GM20431 (cell line): ENCODE measurements around the gene LEO1.
"Not testable (repeated sequence)": the region's sequence is repeated elsewhere in the genome, so short reads cannot be mapped to it uniquely, and the experiment has no call there.

Source experiments
- in situ Hi-C: fragments of 300-500 bp; cut with MseI, MboI; formaldehyde crosslinking; loops from one replicate; pipeline ENCODE4 v1.15.0; 2020; ENCODE audit warnings: low sequenced_read_pairs; ENCODE audit not compliant: unreplicated experiment

The LEO1 gene

DNA sequence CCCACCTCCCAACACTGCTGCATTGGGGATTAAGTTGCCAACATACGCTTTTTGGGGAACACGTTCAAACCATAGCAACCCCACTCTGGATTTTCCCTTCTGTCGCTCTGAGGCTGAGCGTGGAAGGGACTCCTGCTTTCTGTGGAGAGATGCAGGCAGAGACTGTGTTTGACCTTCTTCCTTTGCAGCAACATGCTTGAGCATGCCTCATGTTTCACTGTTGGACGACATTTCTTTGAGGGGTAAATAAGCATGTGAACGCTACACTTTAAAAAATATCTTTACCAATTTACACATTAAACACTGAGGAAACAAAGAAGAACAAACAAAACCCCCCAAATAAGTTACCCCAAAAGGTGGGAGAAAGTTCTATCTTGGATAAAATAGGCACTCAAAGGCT is 33.2 kb upstream of the LEO1 start:
- in situ Hi-C loops = no loop called here

DNA sequence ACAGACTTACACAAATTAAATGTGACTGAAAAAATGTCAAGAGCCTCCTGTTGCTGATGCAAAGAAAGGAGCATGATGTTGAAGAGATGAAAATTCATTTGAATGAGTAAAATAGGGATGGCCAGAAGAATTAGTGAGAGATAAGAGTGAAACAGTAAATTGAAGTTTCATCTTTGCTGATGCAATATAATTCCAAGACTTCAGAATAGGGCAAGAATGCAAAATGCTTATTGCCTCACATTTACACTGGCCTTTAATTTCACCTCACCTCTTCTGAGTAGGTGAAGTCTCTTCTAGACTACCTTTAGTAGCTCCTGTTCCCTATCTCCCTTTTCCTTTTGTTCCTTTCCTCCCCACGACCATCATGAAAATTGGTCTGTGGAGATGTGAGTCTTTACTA is 32.1 kb upstream of the LEO1 start:
- in situ Hi-C loops = no loop called here

DNA sequence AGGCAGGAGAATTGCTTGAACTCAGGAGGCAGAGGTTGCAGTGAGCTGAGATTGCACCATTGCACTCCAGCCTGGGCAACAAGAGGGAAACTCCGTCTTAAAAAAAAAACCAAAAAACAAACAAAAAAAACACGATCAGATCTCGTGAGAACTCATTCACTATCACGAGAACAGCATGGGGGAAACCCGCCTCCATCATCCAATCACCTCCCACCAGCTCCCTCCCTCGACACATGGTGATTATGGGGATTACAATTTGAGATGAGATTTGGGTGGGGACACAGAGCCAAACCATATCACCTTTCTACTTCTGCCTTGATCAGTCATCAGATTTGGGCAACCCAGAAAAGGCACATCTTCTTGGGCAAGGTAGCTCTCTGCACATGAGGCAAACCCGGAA is 31.5 kb upstream of the LEO1 start:
- in situ Hi-C loops = not testable (repeated sequence)

GRCh38 chr15:52002351-52002750 is 30.8 kb upstream of the LEO1 start:
- in situ Hi-C loops = no loop called here

DNA sequence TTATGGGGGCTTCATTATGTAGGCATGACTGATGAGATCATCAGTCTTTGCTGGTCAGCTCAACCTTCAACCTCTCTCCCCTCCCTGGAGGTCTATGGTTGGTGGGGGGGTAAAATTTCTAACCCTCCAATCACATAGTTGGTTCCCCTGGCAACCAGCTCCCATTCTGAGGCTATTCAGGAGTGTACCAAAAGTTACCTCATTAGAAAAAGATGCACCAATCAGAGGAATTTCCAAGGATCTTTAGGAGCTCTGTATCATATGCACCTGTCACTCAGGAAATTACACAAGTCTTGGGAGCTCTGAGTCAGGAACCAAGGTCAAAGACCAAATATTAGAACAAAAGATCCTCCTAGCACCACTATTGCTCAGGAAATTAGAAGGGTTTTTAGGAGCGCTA is 21.4 kb upstream of the LEO1 start:
- in situ Hi-C loops = loop anchor here (25.0 kb wide), 1 partner anchor 144 kb away; no protein-coding TSS in a partner anchor

GRCh38 chr15:51991141-51991540 is 19.6 kb upstream of the LEO1 start:
- in situ Hi-C loops = loop anchor here (25.0 kb wide), 1 partner anchor 146 kb away; no protein-coding TSS in a partner anchor

- in situ Hi-C loops = loop anchor here (25.0 kb wide), 1 partner anchor 155 kb away; no protein-coding TSS in a partner anchor
Measured at GRCh38 chr15:51982770-51983103, 11.2 kb upstream of the LEO1 start.

DNA sequence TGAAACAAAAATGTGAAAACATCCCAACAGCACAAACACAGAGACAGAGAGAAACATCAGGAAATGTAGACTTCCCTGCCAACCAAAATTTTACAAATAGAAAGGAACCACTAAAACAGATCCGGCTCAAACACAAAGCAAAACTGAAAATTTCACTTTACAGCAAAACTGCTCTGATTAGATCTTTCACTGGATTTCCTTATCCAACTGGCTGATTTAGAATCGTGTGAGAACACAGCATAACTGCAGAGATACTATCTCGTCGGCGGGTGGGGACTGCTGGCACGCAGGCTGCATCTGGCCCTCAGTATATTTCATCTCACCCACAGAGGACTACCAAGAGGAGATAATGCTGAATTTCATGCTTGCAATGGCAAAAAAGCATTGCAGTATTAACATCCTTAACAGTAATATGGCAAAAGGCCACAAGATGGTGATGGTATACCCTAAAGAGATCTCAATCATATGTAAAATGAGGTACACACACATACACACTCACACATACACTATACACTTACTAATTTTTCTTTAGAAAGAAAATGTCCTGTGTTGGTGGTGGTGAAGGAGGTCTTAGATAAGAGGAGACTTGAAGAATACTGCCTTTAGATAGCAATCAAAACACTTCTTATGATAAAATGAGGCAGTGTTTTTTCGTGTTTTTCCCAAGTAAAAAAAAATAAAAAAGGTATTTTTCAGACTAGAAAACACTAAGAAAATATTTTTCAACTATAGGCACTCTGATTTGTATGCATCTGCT is 10.6 kb upstream of the LEO1 start:
- in situ Hi-C loops = loop anchor here (25.0 kb wide), 1 partner anchor 155 kb away; no protein-coding TSS in a partner anchor

- in situ Hi-C loops = no loop called here
Measured at GRCh38 chr15:51973775-51974174, 2.2 kb upstream of the LEO1 start.

DNA sequence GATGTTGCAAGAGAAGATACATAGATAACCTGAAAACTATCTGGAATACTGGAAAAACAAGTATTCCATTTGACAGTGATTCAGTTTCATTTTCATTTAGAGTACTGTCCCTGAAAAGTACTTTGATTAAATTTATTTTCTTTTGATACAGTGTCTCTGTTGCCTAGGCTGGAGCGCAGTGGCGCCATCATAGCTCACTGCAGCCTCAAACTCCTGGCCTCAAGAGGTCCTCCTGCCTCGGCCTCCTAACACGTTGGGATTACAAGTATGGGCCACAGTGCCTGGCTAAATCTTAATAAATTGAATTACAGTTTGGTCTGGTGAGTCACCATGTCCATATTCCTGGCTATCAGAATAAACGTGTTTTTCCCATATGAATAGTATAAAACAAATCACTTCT is 1.6 kb upstream of the LEO1 start:
- in situ Hi-C loops = no loop called here

GRCh38 chr15:51971032-51971374 is 575 bp downstream of the LEO1 start:
- in situ Hi-C loops = no loop called here

GRCh38 chr15:51970132-51970817 is 1.3 kb downstream of the LEO1 start:
- in situ Hi-C loops = no loop called here

- in situ Hi-C loops = no loop called here
Measured at GRCh38 chr15:51969728-51970127, 1.9 kb downstream of the LEO1 start.

DNA sequence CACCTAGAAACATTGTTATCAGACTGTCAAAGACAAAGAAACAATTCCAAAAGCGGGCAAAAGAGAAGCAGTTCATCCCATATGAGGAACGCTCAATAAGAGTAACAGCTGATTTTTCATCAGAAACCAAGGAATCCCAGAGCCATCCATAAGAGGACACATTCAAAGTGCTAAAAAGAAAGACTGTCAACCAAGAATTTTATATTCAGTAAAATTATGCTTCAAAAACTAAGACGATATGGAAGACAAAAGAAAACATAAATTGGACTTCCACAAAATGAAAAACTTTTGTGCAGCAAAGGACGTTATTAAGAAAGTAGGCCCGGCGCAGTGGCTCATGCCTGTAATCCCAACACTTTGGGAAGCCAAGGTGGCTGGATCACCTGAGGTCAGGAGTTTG is 4.0 kb downstream of the LEO1 start:
- in situ Hi-C loops = no loop called here

DNA sequence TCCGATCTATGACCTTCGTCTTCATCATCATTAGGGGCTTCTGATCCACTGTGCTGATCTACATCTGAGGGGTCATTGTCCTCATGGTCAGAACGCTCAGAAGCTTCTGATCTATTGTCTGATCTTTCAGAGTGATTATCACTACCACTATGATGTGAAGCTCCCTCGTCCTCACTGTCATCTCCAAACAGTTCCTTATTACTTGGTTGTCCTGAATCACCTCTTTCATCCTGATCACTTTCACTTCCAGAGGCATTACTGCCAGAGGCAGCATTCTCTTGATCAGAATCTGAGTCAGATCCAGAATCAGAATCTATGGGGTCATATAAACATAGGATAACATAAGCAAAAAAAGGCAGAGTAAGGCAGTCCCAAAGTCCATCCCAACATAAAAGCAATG is 5.4 kb downstream of the LEO1 start:
- in situ Hi-C loops = no loop called here

DNA sequence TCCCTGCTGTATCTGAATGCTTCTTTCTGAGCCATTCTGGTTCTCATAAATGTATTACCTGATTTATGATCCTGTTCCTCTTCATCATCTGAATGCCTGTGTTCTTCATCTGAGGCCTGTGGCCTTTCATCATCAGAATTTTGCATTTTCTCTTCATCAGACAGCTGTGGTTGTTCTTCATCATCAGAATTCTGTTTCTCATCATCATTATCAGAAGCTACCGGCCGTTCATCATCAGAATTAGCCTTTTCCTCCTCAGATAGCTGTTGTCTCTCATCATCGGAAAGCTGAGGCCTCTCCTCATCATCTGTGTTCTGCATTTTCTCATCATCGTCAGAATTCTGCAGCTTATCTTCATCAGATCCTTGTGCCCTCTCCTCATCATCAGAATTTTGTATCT is 5.9 kb downstream of the LEO1 start:
- in situ Hi-C loops = no loop called here

- in situ Hi-C loops = no loop called here
Measured at GRCh38 chr15:51955504-51955903, 16.1 kb downstream of the LEO1 start.

DNA sequence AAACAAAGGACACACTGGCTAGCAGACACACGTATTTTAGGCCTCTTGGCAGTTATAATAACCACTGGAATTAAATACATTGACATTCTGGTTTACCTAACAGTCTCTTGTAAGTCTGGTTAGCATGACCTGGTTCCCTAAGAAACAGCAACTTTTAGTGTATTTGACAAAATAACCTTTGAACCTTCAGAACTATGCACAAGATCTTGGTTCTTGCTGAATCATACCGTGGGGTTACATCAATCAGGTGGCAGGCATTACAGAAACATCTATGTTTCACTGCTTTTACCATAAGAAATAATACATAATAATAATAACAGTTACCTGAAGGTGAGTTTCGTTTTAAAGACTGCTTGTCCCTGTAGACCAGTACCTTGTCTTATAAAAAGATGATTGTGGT is 18.8 kb downstream of the LEO1 start:
- in situ Hi-C loops = no loop called here

- in situ Hi-C loops = no loop called here
Measured at GRCh38 chr15:51947124-51947523, 24.5 kb downstream of the LEO1 start.

DNA sequence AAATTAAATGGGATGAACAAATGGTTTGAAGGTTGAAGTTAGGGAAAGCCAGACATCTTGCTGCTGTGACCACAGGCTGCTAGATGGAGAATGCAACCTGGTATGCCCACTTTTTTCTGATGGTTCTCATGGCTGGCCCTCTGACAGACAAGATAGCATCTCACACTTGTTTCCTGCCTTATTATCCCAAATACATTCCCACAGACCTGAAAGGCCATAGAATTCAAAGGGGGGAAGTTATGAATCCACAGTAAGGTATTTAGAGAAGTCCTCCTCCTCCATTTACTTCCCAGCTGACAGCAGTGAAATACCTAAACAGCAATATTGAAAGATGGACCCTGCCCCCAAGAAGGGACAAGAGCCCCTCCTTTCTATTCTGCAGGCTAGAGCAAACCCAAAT is 32.4 kb downstream of the LEO1 start:
- in situ Hi-C loops = no loop called here

GRCh38 chr15:51938286-51938685 is 33.3 kb downstream of the LEO1 start:
- in situ Hi-C loops = no loop called here

- in situ Hi-C loops = no loop called here
Measured at GRCh38 chr15:51936105-51936478, 35.5 kb downstream of the LEO1 start.
